DND-41 (cell line): Measurements from ENCODE around the gene KLF6.

Experiments
- ATAC-seq: fragments of 200-7000 bp; cut with Tn5 transposase; 3 replicates; pipeline ENCODE4 v1.9.1; 2021; ENCODE audit warnings: low read depth; ENCODE audit not compliant: insufficient read depth
- DNase-seq: peaks from one replicate; pipeline ENCODE4 v3.0.0-alpha.2; 2020
- H2AFZ ChIP-seq: 2 replicates; pipeline ENCODE4 v1.6.0; 2012; ENCODE audit warnings: low read depth, low read length
- H3K27ac ChIP-seq: 2 replicates; pipeline ENCODE4 v1.5.1; 2012; ENCODE audit warnings: low read length, inconsistent platforms
- H3K27me3 ChIP-seq: fragments of 200-600 bp; sonication (generic); 2 replicates; pipeline ENCODE4 v1.6.0; 2012; ENCODE audit warnings: low read length, mild to moderate bottlenecking, inconsistent platforms; ENCODE audit not compliant: insufficient read depth, poor library complexity
- H3K36me3 ChIP-seq: 2 replicates; pipeline ENCODE4 v1.5.1; 2012; ENCODE audit warnings: low read length, inconsistent platforms; ENCODE audit not compliant: insufficient read depth
- H3K4me1 ChIP-seq: 2 replicates; pipeline ENCODE4 v1.5.1; 2012; ENCODE audit warnings: mild to moderate bottlenecking, low read length; ENCODE audit not compliant: insufficient read depth
- H3K4me2 ChIP-seq: 2 replicates; pipeline ENCODE4 v1.6.0; 2012; ENCODE audit warnings: mild to moderate bottlenecking, moderate library complexity, low read length, inconsistent platforms; ENCODE audit not compliant: insufficient read depth
- H3K4me3 ChIP-seq, 2 experiments: fragments of 200-600 bp in 1 of 2; shearing (Covaris generic) in 1 of 2; 2 replicates each; pipeline ENCODE4 v1.5.1; 2012 to 2016; ENCODE audit warnings: inconsistent platforms in 2 of 2, low read length in 2 of 2, mild to moderate bottlenecking in 2 of 2, low read depth in 1 of 2, moderate library complexity in 1 of 2
- H3K79me2 ChIP-seq: 2 replicates; pipeline ENCODE4 v1.6.0; 2012; ENCODE audit warnings: low read length, inconsistent platforms; ENCODE audit not compliant: insufficient read depth
- H3K9ac ChIP-seq: 2 replicates; pipeline ENCODE4 v1.6.0; 2012; ENCODE audit warnings: low read depth, mild to moderate bottlenecking, inconsistent platforms, low read length, moderate library complexity
- H3K9me3 ChIP-seq: 2 replicates; pipeline ENCODE4 v1.5.1; 2012; ENCODE audit warnings: low read length, moderate library complexity, mild to moderate bottlenecking, inconsistent platforms; ENCODE audit not compliant: insufficient read depth, severe bottlenecking
- H4K20me1 ChIP-seq: 2 replicates; pipeline ENCODE4 v1.6.0; 2012; ENCODE audit warnings: low read length; ENCODE audit not compliant: insufficient read depth
- CTCF ChIP-seq: IDR thresholded peaks from 2 replicates; pipeline ENCODE4 v1.5.1; 2012; ENCODE audit warnings: borderline replicate concordance, low read length, moderate library complexity, mild to moderate bottlenecking; ENCODE audit not compliant: poor library complexity, severe bottlenecking; ENCODE audit errors: extremely low read depth
- EZH2 ChIP-seq: IDR thresholded peaks from 3 replicates; pipeline ENCODE4 v1.6.1; 2012; ENCODE audit warnings: borderline replicate concordance, low read depth, mild to moderate bottlenecking, moderate library complexity, low read length, inconsistent platforms; ENCODE audit not compliant: severe bottlenecking

The KLF6 gene

GRCh38 chr10:3829156-3830050 is 44.4 kb upstream of the KLF6 start:
- H3K36me3 ChIP-seq, result no peaks in the 10 kb centered on the region
- no peaks in the 10 kb centered on the region for H3K27me3 ChIP-seq
- no peaks in the 10 kb centered on the region for H3K9me3 ChIP-seq
- H3K4me2 ChIP-seq, result peak overlapping the region; percentile 59
- H3K4me3 ChIP-seq, result peak overlapping the region in 1 of 2 experiments; percentile 39; a peak in 2 of 4 replicates
- H3K27ac ChIP-seq, result peak overlapping the region; percentile 86
- peaks cover 18% of the 10 kb centered on the region for H3K4me1 ChIP-seq
- H3K9ac ChIP-seq, result peak overlapping the region; percentile 46
- H3K79me2 ChIP-seq, result no peaks in the 10 kb centered on the region
- peak; percentile 57 for ATAC-seq
- TF ChIP-seq EZH2 (no peak), CTCF (no peak)
- no peaks in the 10 kb centered on the region for H4K20me1 ChIP-seq
- DNase-seq, result no peak
- peak overlapping the region; percentile 82 for H2AFZ ChIP-seq

GRCh38 chr10:3828404-3829155 is 43.6 kb upstream of the KLF6 start:
- Histone ChIP-seq H3K36me3 (no peaks in the 10 kb centered on the region), H4K20me1 (no peaks in the 10 kb centered on the region), H3K27me3 (no peaks in the 10 kb centered on the region), H3K9me3 (no peaks in the 10 kb centered on the region), H3K79me2 (no peaks in the 10 kb centered on the region), H3K27ac (peak overlapping the region; percentile 86), H3K9ac (peak overlapping the region; percentile 46), H3K4me2 (peak overlapping the region; percentile 59), H2AFZ (peak overlapping the region; percentile 82), H3K4me1 (peaks cover 18% of the 10 kb centered on the region), H3K4me3 (peak overlapping the region in 1 of 2 experiments; percentile 39; a peak in 2 of 4 replicates)
- DNase-seq, result peak; percentile 40
- peak; percentile 75 for ATAC-seq
- TF ChIP-seq EZH2 (no peak), CTCF (no peak)

- no peak for TF ChIP-seq CTCF
- no peak for TF ChIP-seq EZH2
- no peak for DNase-seq
- H3K27ac ChIP-seq, result peak overlapping the region; percentile 86
- H2AFZ ChIP-seq, result no peak overlapping the region
- no peaks in the 10 kb centered on the region for H3K36me3 ChIP-seq
- no peaks in the 10 kb centered on the region for H3K9me3 ChIP-seq
- no peak for ATAC-seq
- H3K4me2 ChIP-seq, result peak overlapping the region; percentile 59; the same call in 1 of the 2 replicates
- H3K27me3 ChIP-seq, result no peaks in the 10 kb centered on the region
- H4K20me1 ChIP-seq, result no peaks in the 10 kb centered on the region
- H3K4me1 ChIP-seq, result peaks cover 18% of the 10 kb centered on the region
- no peak overlapping the region for H3K4me3 ChIP-seq
- H3K9ac ChIP-seq, result no peak overlapping the region
- no peaks in the 10 kb centered on the region for H3K79me2 ChIP-seq
Observed at GRCh38 chr10:3827768-3828403, 42.9 kb upstream of the KLF6 start.
